Measurements from ENCODE around the gene PPFIBP2.

Gene PPFIBP2

DNA sequence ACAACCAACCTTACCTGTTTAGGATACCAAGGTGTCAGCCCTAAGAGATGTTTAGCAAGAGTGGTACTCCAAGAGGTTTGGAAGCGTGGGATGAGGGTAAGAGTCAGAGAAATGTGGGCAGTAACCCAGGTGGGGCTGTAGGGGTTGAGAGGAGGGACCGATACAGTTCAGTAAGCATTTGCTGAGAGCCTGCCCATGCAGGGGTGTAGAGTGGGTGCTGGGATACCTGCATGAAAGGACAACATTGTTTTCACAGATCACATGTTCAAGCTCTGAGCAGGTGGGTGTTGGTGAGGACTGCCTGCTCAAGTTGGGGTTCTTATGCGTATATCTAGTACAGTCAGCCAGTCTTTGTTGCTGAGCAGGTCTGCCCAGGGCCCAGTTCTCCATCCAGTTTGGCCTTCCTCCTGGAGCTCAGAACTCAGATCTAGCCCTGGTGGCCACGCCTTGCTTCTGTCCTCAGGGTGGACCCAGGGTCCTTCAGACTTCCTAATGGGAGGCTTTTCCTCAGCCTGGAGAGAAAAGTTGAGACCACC, 14.8 kb downstream of the PPFIBP2 start:
- DNase-seq, result no peak

GRCh38 chr11:7530013-7530640, 16.3 kb downstream of the PPFIBP2 start:
- DNase-seq, result no peak

GRCh38 chr11:7531011-7531410, 17.2 kb downstream of the PPFIBP2 start:
- DNase-seq, result no peak

GRCh38 chr11:7532405-7533145, 18.8 kb downstream of the PPFIBP2 start:
- DNase-seq, result no peak

DNA sequence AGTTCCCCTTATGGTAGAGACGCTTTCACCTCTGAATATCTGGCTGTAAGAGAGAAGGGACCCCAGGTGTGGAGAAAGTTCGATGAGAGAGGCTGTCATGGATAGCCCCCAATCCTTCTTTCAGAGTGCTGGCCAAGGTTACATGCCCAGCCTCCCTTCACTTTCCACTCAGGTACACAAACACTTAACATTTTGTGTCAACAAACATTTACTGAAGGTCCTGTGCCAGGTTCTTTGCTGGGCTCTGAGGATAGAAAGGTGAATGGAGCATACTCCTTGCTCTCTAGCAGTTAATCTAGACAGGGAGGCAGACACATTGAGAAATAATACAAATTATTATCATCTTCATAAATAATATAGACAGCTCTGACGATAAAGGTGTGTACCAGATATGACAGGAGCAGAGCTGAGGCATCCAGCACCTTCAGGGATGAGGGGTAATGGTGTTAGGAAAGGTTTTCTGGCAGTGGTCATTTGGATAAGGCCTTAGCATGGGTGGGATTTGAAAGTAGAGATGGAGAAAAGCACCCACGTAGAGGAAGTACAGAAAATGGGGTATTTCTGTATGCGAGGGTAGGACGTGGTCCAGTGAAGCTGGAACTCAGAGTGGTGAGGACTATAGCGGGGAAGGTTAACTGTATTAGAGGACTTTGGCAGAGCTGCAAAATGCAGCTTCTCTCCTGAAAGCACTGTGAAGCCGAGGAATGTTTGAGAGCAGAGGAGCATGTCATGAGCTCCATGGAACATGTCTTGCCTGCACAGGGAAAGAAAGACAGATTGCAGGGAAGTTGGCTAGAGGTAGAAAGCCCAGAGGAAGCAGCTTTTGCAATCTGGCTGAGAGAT, 19.6 kb downstream of the PPFIBP2 start:
- no peak for DNase-seq

DNA sequence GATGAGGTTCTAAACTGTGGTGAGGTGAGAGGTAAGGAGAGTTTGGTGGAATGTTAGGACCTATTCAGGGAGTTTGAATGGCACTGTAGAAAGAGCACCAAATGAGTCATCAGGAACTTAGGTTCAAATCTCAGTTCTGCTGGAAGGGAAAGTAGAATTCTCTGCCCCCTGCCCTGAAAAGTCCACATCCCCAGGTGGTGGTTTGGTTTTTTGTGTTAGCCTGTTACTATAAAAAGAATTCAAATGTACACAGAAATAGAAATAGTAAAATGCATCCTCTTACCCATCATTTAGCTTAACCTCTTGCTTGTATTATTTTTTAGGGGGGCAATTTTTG, 20.2 kb downstream of the PPFIBP2 start:
- no peak for DNase-seq

- DNase-seq, result no peak
These were observed 22.3 kb downstream of the PPFIBP2 start for GRCh38 chr11:7536100-7536499.

- DNase-seq, result no peak
These were observed 23.5 kb downstream of the PPFIBP2 start for GRCh38 chr11:7537265-7537664.

DNA sequence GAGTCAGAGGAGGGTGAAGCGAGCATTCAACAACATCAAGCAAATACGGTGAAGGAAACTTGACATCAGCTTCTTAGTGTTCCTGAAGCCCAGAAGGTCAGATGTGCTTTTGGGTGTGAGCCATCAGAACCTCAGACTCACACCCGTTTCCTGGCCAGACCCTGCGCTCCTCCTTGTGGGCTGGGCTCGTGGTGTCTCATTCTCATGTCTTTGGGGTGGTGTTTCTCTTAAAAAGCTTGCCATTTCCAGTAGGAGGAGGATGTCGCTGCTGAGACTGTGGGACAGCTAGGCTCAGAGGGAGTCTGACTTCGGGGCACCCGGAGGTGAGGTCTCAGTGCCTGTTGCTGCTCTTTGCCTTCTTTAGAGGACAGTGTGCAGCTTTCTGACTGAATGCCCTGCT, 24.2 kb downstream of the PPFIBP2 start:
- DNase-seq, result no peak

DNA sequence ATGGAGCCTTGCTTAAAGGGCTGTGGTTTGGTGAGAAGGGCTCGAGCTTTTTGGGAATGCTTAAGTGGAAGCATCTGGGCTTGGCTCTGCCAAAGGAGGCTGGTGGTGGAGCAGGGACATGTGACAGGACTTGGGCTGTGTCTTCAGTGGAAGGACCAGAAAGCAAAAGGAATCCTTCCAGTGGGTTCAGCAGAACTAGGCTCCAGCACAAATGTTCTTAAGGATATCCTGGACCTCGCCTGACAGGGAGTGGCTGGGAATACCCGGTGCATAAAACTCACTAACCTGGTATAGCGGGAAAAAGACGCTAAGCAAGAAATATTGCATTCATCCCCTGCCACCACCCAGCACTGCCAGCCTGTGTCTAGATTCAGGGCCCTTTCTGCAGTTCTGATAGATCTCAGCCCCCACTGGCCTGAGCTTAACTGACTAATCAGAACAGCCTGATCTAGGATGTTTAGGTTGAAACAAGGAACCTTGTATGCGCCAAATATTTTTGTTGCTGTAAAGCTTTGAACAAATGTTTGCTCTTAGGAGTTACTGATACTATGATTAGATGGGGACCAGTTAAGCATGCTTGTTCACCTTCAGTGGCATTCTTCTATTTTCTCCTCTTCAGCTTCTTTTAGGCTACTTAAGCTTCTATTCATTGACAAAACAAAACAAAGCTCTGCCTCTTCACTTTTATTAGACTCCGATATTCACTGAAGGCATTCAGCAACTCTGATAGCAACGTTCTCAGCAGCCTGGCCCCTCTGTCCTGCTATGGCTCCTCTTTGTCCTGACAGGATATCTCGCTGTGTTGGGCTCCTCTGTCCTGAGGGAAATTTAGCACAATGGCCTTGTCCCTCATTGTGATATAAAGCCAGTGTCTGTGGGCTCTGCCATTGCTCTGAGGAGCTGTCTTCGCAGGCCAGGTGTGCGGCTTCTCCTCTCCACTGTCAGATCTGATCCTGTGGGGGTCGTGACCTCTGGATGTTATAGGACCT, 25.0 kb downstream of the PPFIBP2 start:
- DNase-seq, result no peak

GRCh38 chr11:7540830-7541555, 27.2 kb downstream of the PPFIBP2 start:
- DNase-seq, result no peak

GRCh38 chr11:7543302-7543701, 29.5 kb downstream of the PPFIBP2 start:
- no peak for DNase-seq

- DNase-seq, result no peak
These were observed 30.2 kb downstream of the PPFIBP2 start for GRCh38 chr11:7544021-7544420.

DNA sequence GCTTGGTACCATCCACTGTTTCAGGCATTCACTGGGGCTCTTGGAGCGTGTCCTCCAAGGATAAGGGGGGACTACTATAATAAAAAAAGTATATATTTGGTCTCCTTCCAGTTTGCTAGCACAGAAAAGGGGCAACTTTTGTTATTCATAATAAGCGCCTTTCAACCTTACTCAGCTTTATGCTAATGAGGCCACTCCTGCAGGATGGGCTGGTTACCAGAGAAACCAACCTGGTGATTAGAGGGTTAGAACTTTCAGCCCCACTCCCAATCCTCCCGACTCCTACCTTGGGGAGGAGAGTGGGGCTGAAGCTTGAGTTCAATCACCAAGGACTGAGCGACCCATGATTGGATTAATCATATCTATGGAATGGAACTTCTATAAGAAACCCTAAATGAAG, 31.8 kb downstream of the PPFIBP2 start:
- DNase-seq, result no peak

GRCh38 chr11:7546324-7546791, 32.6 kb downstream of the PPFIBP2 start:
- no peak for DNase-seq

DNA sequence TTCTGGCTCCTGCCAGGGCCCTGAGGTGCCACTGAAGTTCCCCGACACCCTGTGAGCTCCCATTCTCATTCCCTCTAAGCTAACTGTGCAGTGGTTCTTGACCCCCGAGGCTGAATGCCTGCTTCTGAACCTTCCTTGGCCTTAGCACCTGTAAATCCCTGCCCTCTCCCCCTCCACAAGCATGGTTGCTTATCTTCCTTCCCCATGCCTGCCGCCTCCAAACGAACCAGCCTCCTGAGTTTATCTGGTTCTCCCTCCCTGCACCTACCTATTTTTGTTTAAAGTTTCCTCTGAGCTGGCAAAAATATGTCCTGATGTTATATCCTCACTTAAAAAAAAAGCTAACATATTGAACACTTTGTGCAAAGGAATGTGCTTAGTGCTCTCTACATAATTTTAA, 33.9 kb downstream of the PPFIBP2 start:
- DNase-seq, result no peak

DNA sequence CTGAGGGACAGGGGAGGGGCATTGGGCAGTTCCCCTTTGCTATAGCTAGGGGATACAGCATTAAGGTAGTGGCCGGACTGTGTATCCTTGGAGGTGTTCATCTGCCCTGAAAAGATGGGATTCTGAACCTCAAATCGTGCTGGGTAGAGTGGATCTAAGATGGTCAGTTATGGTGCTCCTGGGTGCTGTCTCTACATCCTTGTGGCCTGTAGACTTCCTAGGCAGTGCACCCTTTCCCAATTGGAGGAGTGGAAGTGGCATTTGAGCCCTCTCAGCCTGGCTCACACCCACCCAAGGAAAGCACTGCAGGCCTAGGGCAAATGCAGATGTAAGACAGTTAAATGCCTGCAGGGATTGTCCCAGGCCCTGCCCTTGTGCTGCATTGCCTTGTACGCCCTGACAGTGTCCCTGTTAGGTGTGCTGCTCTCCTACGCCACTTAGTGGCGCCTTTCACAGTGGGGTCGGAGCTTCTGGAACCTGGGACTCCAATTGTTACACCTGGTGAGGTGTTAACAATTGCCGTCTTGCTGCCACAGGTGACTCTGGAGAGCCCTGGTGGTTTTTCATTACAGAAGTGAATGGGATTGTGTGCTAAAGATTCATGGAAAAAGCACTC, 35.0 kb downstream of the PPFIBP2 start:
- no peak for DNase-seq

- DNase-seq, result no peak
These were observed 35.9 kb downstream of the PPFIBP2 start for GRCh38 chr11:7549681-7550080.

DNA sequence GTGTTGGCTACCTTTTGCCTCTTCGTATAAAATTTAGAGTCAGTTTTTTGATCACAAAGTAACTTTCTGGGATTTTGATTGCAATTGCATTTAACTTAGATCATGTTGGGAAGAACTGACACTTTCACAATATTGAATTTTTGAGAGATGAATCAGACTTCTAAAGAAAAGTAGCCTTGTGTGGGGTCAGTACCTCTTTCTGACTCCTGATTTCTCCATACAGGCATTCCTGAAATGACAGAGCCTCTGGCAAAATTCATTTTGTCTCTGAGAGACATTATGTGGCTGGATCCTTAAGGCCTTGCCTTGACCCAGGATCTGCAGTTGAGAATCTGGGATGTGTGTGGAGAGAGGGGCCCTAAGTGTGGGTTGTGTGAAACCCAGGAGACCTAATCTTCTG, 37.8 kb downstream of the PPFIBP2 start:
- DNase-seq, result no peak

GRCh38 chr11:7552666-7553065, 38.9 kb downstream of the PPFIBP2 start:
- DNase-seq, result no peak

DNA sequence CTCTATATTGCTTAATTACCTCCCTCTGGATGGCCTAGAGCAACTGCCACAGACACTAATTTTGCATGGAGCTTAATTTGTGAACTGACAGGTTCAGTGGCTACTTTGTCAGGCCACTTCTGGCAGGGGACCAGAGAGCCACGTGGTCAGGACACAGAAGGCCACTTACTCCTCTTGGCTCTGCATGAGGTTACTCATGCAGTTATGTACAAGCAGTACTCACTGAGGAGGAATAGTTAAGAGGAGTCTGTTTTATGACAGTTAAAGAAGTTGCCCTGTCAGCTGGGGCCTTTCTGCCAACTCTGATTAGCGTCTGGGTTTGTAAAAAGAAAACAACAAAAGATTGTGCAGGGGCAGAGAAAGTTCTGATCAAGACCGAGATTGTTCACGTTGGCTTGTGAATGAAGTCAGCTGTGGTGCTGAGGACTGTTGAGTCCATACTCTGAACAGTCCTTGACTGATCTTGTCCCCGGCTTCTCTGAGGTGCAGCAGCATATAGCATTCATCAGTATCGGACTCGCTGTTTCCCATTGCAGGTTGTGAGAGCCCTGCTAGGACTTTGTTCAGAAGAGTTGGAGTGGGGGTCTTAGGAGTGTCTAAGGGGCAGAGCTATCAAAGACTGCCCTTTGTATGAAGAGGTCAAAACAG, 41.4 kb downstream of the PPFIBP2 start:
- DNase-seq, result peak; percentile 88

Data from eye (tissue), 1 donor.